Measurements from ENCODE around the gene NR0B2. TPM values are rescaled to one million over a fixed set of nuclear protein-coding genes. Genes with fewer than 3 reads are reported as not detected.
A peak's percentile ranks its signal among the peaks of the same experiment; 100 is the strongest.

The NR0B2 gene
- total and polyA plus RNA-seq, 2 of the 13 experiments (the other 11 are each of a cell fraction or from before 2014, with no cell fraction given): 72.5 to 133 TPM

DNA sequence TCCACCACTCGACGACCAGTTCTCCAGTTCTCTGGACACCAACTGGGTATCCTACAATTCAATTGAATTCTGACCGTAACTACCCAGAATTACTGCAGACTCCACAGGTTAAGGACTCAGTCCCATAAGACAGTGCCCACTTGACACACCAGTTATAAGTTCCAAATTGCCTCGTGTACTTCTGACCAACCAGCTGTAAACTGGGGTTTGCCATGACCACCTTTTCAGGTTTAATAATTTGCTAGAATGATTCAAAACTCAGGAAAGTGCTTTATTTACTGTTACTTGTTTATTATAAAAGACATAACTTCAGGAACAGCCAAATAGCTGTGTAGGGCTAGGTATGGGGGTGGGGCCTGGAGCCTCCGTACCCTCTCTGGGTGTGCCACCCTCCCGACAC, 23.0 kb upstream of the NR0B2 start:
- 84% methylated on average over 6 of the region's 6 CpGs for WGBS (ENCODE audit: low lambda C conversion rate)
- no peak for TF ChIP-seq ZNF598 (CRISPR knock-in tag; IDR thresholded peaks at IDR 0.05; ENCODE audit: borderline replicate concordance)
- peak; percentile 45 for TF ChIP-seq RBM22 (optimal IDR thresholded peaks at IDR 0.05; ENCODE audit: low read length)
- intact Hi-C loops (cut with micrococcal nuclease; ENCODE audit: unreplicated experiment): loop anchor here (5.0 kb wide), 1 partner anchor 35 kb away; the partner anchor contains the start of gene GPATCH3
- peaks cover 42% of the 10 kb centered on the region for H3K4me1 ChIP-seq (ENCODE audit: insufficient read depth, low read length)
- no peak for FAIRE-seq
- no peak overlapping the region for H3K4me3 ChIP-seq (replicated peaks in 1 of 3; ENCODE audit: insufficient read depth in 1 of 3, low read depth in 2 of 3, low read length in 3 of 3)
- H2AFZ ChIP-seq (ENCODE audit: low read length): no peak overlapping the region
- H3K9ac ChIP-seq (ENCODE audit: insufficient read depth, low read depth, low read length): no peak overlapping the region
- no peak for ATAC-seq
- peaks cover 16 to 55% of the 10 kb centered on the region in 2 experiments; a peak in 4 of 5 replicates for H3K36me3 ChIP-seq (replicated peaks in 1 of 2; ENCODE audit: control insufficient read depth in 1 of 2, insufficient read depth in 2 of 2, low read length in 2 of 2)
- DNase-seq (ENCODE audit: low spot score): no peak
- peak overlapping the region; percentile 84 for H3K27ac ChIP-seq (ENCODE audit: extremely low read length, insufficient read depth, low read length)
- no peaks in the 10 kb centered on the region for H3K9me3 ChIP-seq (ENCODE audit: low read length)
- CTCF ChIA-PET (ENCODE audit: low intra/inter-chr PET ratio, low total read pairs): no interaction called here
- peaks cover 35% of the 10 kb centered on the region for H3K79me2 ChIP-seq (ENCODE audit: insufficient read depth, low read length)
- no peaks in the 10 kb centered on the region for H3K27me3 ChIP-seq (ENCODE audit: control insufficient read depth in 1 of 2, insufficient read depth in 2 of 2, low read length in 2 of 2)
- H4K20me1 ChIP-seq (ENCODE audit: insufficient read depth, low read length): no peaks in the 10 kb centered on the region
- in situ Hi-C loops (cut with HindIII; ENCODE audit: extremely low pct_ligation_motif_present, low pct_unique_long_range_greater_than_20kb): no loop called here
- TSS peak; percentile 10 for BruUV-seq (replicated peaks)
- POLR2A ChIA-PET: interaction anchor here (2.0 to 12.9 kb wide), 6 partner anchors 10 to 47 kb away, joined by 9 to 371 read pairs (median 18); partner anchors contain the start of genes GPATCH3, GPN2, KDF1 and NR0B2
- H3K4me2 ChIP-seq (ENCODE audit: low read depth, low read length): no peak overlapping the region

DNA sequence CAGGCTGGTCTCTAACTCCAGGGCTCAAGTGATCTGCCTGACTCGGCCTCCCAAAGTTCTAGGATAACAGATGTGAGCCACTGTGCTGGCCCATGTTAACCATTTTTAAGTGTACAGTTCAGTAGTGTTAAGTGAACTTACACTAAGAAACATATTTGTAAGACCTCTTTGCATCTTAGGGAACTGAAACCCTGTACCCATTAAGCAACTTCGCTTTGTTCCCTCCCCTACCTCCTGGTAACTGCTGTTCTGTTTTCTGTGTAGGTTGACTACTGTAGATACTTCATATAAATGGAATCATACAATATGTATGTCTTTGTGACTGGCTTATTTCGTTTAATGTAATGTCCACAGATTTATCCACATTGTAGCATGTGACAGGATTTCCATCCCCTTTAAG, 18.8 kb upstream of the NR0B2 start:
- no peak overlapping the region for H3K4me3 ChIP-seq (replicated peaks in 1 of 3; ENCODE audit: insufficient read depth in 1 of 3, low read depth in 2 of 3, low read length in 3 of 3)
- FAIRE-seq: no peak
- H3K4me2 ChIP-seq (ENCODE audit: low read depth, low read length): no peak overlapping the region
- whole genome bisulfite sequencing (ENCODE audit: low lambda C conversion rate): 92% methylated on average over 3 of the region's 3 CpGs
- no TSS peak for BruUV-seq (replicated peaks)
- peaks cover 15 to 56% of the 10 kb centered on the region in 2 experiments; a peak in 4 of 5 replicates for H3K36me3 ChIP-seq (replicated peaks in 1 of 2; ENCODE audit: control insufficient read depth in 1 of 2, insufficient read depth in 2 of 2, low read length in 2 of 2)
- H3K9me3 ChIP-seq (ENCODE audit: low read length): no peaks in the 10 kb centered on the region
- POLR2A ChIA-PET: interaction anchor here (4.0 kb wide), 1 partner anchor 19 kb away, joined by 17 read pairs; the partner anchor contains the start of gene NR0B2
- ATAC-seq: no peak
- DNase-seq (ENCODE audit: low spot score): no peak
- H3K27ac ChIP-seq (ENCODE audit: extremely low read length, insufficient read depth, low read length): no peak overlapping the region
- H3K9ac ChIP-seq (ENCODE audit: insufficient read depth, low read depth, low read length): no peak overlapping the region
- TF ChIP-seq, protein P1, sequence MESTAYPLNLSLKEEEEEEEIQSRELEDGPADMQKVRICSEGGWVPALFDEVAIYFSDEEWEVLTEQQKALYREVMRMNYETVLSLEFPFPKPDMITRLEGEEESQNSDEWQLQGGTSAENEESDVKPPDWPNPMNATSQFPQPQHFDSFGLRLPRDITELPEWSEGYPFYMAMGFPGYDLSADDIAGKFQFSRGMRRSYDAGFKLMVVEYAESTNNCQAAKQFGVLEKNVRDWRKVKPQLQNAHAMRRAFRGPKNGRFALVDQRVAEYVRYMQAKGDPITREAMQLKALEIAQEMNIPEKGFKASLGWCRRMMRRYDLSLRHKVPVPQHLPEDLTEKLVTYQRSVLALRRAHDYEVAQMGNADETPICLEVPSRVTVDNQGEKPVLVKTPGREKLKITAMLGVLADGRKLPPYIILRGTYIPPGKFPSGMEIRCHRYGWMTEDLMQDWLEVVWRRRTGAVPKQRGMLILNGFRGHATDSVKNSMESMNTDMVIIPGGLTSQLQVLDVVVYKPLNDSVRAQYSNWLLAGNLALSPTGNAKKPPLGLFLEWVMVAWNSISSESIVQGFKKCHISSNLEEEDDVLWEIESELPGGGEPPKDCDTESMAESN (CRISPR knock-in tag; conservative IDR thresholded peaks at IDR 0.05): no peak
- TF ChIP-seq, protein P2, sequence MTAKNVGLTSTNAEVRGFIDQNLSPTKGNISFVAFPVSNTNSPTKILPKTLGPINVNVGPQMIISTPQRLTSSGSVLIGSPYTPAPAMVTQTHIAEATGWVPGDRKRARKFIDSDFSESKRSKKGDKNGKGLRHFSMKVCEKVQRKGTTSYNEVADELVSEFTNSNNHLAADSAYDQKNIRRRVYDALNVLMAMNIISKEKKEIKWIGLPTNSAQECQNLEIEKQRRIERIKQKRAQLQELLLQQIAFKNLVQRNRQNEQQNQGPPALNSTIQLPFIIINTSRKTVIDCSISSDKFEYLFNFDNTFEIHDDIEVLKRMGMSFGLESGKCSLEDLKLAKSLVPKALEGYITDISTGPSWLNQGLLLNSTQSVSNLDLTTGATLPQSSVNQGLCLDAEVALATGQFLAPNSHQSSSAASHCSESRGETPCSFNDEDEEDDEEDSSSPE (CRISPR knock-in tag; IDR thresholded peaks at IDR 0.05): no peak
- peaks cover 14% of the 10 kb centered on the region for H3K4me1 ChIP-seq (ENCODE audit: insufficient read depth, low read length)
- no peaks in the 10 kb centered on the region for H3K27me3 ChIP-seq (ENCODE audit: control insufficient read depth in 1 of 2, insufficient read depth in 2 of 2, low read length in 2 of 2)
- H2AFZ ChIP-seq (ENCODE audit: low read length): no peak overlapping the region
- in situ Hi-C loops (cut with HindIII; ENCODE audit: extremely low pct_ligation_motif_present, low pct_unique_long_range_greater_than_20kb) (no loop called here), intact Hi-C loops (cut with micrococcal nuclease; ENCODE audit: unreplicated experiment) (no loop called here)
- 0 out of 2 replicates have a peak, but pooled peaks cover 3% of the 10 kb centered on the region for H4K20me1 ChIP-seq (ENCODE audit: insufficient read depth, low read length)
- CTCF ChIA-PET (ENCODE audit: low intra/inter-chr PET ratio, low total read pairs): no interaction called here
- peaks cover 37% of the 10 kb centered on the region for H3K79me2 ChIP-seq (ENCODE audit: insufficient read depth, low read length)

All from HepG2 (cell line).